DMS114 treated with DMSO at 0.1 percent for 48 hours (cell line): ENCODE results near the gene SPRR4.

Experiments used
- DNase-seq: peaks from one replicate; lab custom pipeline; 2025; ENCODE audit not compliant: unreplicated experiment; lab: John Stamatoyannopoulos, UW

The SPRR4 gene

DNA sequence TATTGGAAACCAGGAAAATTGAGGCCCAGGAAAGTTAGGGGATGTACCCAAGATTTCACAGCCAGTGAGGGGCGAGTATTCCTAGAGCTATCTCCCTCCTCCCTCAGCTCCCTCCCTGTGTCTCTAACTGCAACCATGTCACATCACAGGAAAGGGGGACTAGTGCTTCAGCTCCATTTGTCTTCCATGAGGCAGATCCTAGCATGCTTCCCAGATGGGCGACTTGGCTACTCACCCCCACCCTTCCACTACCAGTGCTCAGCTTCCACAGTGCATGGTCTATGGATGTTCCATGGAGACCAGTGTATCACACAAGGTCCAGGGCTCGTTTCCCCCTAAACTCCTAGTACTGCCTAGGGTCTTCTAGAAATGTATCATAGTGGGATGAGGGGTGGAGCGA is 4.6 kb upstream of the SPRR4 start:
- DNase-seq, result no peak

DNA sequence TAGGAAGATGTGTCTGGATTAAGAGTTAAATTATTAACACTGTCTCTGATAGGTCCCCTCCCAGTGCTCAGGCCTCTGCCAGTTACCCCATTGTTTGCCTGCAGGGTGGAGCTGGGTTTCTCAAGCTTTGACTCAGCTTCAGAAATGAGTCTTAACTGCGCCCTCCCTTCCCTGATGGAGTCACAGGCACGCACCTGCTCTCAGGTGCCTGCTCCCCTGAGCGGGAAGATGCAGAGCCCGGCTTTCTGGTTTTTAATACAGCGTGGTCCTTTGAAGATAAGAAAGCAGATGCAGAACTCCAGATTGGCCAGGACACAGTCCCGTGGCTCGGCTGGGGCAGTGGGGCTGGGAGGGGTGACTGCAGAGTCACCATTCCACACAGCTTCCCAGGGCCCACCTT is 3.2 kb upstream of the SPRR4 start:
- no peak for DNase-seq

- no peak for DNase-seq
Observed at GRCh38 chr1:152968248-152968647, 2.2 kb upstream of the SPRR4 start.

DNA sequence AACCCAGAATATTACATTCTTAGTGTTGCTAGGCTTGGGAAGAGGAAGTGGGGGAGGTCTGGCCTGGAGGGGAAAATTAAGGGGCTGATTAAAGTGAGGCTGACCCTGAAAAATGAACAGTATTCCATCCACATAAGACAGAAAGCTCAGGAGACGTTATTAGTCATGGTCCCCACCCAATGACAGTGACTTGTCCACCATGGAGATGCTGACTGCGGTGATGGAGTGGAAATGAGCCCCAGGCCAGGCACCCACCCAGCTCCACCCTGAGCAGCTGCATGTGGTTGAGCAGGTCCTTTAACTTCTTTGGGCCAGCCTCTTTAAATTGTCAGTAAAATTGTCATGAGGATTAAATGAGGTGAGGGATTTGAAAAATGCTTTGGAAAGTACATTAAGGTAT is 1.4 kb upstream of the SPRR4 start:
- no peak for DNase-seq

GRCh38 chr1:152972196-152972886 is 1.9 kb downstream of the SPRR4 start:
- DNase-seq, result no peak

GRCh38 chr1:152976688-152977087 is 6.2 kb downstream of the SPRR4 start:
- no peak for DNase-seq

DNA sequence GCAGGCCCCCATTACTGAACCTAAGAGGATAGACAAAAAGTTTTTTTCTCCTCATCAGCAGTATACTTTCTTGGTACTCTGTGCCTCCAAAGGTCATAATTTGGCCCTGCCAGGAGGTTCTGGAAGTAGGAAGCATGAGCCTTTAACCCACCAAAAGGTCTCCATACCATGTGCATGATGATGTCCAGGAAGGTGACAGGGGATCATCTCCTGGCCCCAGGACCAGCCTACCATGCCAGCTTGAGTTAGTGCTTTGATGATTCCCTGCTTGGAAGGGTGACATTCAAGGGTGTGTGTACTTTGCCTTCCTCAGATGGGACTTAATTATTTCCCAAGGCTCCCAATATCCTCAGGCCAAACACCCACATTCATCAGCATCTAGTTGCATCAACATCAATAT is 7.2 kb downstream of the SPRR4 start:
- no peak for DNase-seq

- no peak for DNase-seq
Observed at GRCh38 chr1:152980676-152981075, 10.2 kb downstream of the SPRR4 start.

- no peak for DNase-seq
Observed at GRCh38 chr1:152981146-152981871, 10.9 kb downstream of the SPRR4 start.

- DNase-seq, result no peak
Observed at GRCh38 chr1:152982076-152982475, 11.6 kb downstream of the SPRR4 start.

DNA sequence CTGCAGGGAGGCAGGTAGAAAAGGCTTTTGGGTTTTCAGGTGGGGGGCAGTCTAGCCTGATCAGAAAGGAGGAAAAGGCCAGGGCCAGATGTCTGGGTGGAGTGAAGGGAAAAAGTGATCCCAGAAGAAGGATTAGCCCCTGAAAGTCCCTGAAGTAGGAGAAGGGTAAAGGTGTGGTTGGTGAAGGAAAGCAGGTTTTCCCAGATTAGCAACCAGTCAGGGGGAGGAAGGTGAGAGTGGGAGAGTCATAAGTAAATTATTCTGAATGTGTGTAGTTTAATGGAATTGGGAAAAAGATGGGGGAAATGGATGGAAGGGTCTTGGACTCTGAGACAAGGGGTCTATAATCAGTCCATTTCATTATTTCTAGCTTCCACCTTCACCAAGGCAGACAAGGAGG is 12.8 kb downstream of the SPRR4 start:
- no peak for DNase-seq

- DNase-seq, result no peak
Observed at GRCh38 chr1:152983743-152984142, 13.3 kb downstream of the SPRR4 start, which contains the start of gene SPRR1A. Gene SPRR1A, plus strand, starts transcription at chr1:152984081. Its CDS starts 1,150 bp downstream, at chr1:152985231.

- DNase-seq, result no peak
Observed at GRCh38 chr1:152986578-152986977, 16.1 kb downstream of the SPRR4 start.

DNA sequence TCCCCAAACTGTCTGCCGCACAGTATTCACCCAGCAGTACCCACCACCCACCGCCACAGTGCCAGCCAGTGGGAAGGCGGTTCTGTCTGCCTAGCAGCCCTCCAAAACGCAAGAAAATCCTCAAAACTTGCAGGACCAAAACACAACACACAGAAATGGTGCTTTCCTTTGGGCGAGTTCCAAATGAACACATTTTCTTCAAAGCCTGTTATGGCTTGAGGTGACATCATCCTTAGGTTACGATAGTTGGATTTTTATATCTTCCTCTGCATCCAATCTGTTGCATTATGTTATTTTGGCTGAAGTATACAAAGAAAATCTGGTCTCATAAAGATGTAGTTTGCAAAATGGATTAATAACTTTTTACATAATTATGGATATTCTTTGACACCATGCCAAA is 22.7 kb downstream of the SPRR4 start:
- DNase-seq, result no peak

- DNase-seq, result no peak
Observed at GRCh38 chr1:152995842-152996241, 25.4 kb downstream of the SPRR4 start.

- DNase-seq, result no peak
Observed at GRCh38 chr1:152996633-152997400, 26.4 kb downstream of the SPRR4 start.

GRCh38 chr1:152997901-152998300 is 27.5 kb downstream of the SPRR4 start:
- DNase-seq, result no peak

DNA sequence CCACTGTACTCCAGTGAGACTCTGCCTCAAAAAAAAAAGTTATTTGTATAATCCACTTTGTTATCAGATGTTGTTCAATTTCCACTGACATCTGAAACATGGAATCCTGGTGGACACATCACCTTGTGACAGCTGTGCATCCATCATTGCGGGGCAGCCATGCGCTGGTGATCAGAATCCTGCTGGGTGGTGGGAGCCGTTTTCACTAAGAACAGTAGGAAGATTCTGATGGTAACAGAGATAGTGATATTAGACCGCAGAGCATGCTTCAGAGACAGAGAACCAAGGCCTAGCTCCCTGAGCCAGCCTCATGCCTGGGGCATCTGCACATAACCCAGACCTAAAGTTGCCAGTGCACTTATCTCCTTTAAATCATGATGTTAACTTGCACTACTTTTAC is 28.0 kb downstream of the SPRR4 start:
- no peak for DNase-seq

DNA sequence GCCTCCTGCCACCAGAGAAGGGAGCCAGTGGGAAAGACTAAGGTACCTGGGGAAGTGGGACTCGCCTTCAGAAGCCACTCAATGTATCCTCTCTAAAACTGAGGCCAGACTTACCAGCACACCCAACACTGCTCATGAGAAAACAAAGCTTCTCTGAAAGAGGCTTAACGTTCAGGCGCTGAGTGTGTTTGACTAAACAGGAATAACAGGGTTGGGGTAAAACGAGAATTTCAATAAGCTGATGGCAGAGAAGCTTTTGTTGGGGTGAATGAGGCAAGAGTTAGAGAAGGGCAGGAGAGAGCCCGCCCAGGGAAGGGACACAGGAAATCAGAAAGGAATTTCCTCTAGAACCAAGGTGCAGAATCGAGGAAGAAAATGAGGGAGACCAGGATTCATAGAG is 29.4 kb downstream of the SPRR4 start:
- DNase-seq, result no peak

GRCh38 chr1:153000294-153000693 is 29.8 kb downstream of the SPRR4 start:
- no peak for DNase-seq

DNA sequence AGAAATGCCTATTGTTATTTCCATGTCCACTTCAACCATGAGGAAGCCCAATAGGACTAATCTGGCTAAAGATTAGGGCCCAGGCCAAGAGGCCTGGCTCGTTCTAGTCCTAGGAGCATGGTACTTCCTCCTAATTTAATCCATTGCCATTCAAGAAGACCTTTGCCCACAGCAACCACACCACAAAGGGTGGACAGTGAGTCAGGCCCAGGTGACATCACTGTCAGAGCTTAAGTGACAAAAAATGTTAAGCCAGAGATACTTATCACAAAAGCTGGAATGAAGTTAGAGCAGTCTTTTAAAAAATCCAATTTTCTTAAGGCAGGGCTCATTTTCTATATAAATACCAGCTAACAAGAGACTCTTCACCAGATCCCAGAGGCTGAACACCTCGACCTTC is 30.9 kb downstream of the SPRR4 start, which contains the start of gene SPRR3:
TSS of gene SPRR3 (plus strand) at position 368 of the 400 bp plus-strand sequence. CDS start 1,272 bp downstream, outside the sequence.
- no peak for DNase-seq
